Esophagus squamous epithelium (tissue), 4 donors: ENCODE results near the gene SETD4.

Experiments used
- CTCF ChIP-seq, 6 experiments: fragments of 450-650 bp in 4 of 6; fragments of 200-600 bp in 2 of 6; sonication (generic) in 2 of 6; IDR thresholded peaks; one replicate each; pipeline ENCODE4 v1.5.1; 2016 to 2019; ENCODE audit warnings: antibody characterized with exemption in 6 of 6, mild to moderate bottlenecking in 4 of 6, moderate library complexity in 4 of 6
- POLR2A ChIP-seq, 4 donors: fragments of 450-650 bp; IDR thresholded peaks; one replicate each; pipeline ENCODE4 v1.6.1; 2017; ENCODE audit warnings: antibody characterized with exemption in 4 of 4, mild to moderate bottlenecking in 4 of 4, moderate library complexity in 3 of 4

- no peak for TF ChIP-seq POLR2A (IDR thresholded peaks at IDR 0.05)
- TF ChIP-seq CTCF (IDR thresholded peaks at IDR 0.05), result no peak
Observed at GRCh38 chr21:36075171-36075570, 14.8 kb upstream of the SETD4 start.
